Myocyte (in vitro differentiated cells): ENCODE data around the gene TKTL1. TPM values are rescaled to one million over a fixed set of nuclear protein-coding genes. Genes with fewer than 3 reads are reported as not detected.

Experiments used
- DNase-seq: peaks from one replicate; pipeline ENCODE4 v3.0.0-alpha.2; 2012; ENCODE audit warnings: low read depth
- total RNA-seq: library from RNA; depleted of rRNA; stranded (reverse); fragments of >200 nt; gene quantifications from 2 replicates; pipeline ENCODE4 v1.2.3, GENCODE V29; 2014

TKTL1 gene
- total RNA-seq, 1 donor from 2014 or later = not detected

DNA sequence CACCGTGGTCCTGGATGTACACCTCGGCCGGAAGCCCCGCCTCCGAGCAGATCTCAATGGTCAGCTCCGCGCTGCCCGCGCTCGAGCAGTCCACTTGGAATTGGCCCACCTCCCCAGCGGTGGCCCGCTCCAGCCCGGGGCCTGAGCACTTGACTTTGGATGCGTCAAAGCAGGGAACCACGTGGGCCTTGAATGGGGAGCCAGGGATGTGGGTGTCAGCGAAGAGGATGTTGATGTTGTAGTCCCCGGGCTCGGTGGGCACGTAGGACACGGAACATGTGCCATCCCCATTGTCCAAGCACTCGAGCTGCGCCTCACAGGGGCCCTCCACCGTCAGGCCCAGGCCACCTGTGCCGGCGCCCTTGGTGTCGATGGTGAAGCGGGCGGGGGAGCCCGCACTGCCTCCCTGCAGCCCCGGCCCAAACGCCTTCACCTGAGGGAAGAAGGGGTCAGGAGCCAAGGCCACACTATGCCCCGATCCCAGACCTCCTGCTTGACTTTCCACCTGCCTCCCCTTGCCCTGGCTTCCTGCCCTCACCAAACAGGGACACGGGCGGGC lies 64.6 kb downstream of the TKTL1 start:
- DNase-seq = no peak

GRCh38 chrX:154362085-154362742 lies 66.6 kb downstream of the TKTL1 start:
- DNase-seq = no peak

DNA sequence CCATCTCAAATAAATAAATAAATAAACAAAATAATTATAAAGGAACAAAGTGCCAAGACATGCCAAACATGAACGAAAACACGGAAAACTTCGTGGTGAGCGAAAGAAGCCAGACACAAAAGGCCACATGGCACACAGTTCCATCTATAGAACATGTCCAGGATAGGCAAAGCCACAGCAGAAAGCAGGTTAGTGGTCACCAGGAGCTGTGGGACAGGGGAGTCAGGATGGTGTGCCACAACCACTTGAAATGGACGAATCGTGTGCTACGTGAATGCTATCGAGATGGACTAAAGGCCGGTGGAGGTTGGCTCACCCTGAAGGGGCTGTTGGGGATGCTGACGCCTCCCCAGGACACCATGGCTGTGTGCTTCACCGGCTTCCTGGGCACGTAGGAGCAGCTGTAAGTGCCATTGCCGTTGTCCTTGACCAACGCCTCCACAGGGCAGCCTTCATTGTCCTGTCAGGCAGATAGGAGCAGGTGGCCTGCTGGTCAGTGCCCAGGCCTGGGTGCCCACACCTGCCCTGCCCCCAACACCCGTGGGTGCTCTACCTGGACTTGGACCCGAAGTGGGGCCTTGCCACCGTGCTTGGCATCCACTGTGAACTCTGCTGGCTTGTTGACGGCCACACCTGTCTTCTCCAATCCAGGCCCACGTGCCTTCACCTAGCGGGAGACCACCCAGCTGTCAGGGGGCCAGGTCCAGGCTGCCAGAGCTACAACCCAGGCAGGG lies 68.3 kb downstream of the TKTL1 start:
- DNase-seq = no peak

DNA sequence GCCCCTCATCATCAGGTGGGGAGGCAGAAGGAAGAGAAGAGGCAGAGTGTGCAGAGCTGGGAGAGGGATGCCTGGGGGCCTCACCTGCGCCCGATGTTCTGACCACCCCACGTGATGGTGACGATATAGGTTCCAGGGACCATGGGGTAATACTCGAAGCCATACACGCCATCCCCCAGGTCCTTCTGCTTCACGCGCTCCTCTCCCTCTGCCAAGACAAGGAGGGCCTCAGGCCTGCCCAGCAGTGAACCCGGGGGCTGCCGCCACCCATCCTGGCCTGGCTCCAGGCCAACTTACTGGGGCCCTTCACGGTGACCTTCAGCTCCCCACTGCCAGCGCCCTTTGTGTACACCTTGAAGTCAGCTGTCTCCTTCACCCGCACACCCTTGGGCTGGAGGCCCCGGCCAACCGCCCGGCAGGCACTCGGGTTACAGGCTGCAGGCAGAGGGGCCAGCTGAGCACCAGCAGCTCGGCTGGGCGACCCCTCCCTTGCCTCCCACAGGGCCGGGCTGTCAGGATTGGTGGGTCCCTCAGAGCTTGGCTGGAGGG lies 69.5 kb downstream of the TKTL1 start:
- peak; percentile 60 for DNase-seq

- DNase-seq = peak; percentile 34
Measured at GRCh38 chrX:154365997-154366665, 70.5 kb downstream of the TKTL1 start.

DNA sequence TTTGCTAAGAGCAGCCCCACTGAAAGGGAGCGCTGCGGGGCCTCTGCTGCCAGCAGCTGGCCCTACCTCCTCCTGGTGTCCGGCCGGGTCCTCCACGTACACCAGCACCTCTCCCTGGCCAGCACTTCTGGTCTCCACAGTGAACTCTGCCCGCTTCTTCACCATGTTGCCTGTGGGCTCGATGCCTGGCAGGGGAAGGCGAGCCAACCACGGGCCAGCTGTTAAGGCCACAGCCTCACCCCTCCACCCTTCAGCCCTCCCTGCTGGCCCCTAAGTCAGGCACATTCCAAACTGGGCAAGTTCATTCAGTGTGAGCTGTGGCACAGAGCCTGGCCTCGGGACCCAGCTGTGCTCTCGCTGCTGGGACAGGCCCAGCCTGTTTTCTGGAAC lies 71.1 kb downstream of the TKTL1 start:
- peak; percentile 94 for DNase-seq

DNA sequence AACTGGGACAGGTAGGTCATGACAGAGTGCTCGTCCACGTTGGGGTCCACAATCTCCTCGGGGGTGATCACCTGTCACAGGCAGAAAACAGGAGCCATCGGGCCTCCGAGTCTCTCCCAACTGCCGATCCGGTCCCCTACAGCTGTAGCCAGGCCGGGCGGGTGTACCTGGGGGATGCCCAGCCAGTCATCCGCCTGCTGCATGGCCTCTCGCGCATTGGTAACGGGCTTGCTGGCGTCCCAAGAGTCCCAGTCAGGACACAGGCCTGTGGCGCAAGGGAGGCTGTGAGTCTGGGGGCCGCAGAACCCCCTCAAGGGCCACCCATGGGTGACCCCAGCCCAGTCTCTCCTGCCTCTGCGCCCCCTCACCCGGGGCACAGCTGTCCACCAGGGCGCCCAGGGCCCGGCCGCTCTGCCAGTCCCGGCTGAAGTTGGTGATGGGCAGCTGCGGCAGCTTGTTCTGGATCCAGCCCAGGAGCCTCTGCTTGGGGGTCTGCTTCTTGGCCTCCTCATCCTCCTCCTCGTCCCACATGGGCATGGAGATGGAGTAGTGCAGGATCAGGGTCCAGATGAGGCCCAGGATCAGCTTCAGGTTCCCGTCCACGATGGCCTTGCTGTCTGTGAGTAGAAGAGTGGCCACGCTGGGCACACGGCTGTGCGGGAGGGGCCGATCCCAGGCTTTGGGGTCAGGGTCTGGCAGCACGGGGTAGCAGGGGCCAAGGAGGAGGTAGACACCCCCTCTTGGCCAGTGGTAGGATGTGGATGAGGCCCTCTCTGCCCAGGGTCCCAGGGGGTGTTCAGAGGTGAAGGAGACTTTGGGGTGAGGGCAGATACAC lies 72.1 kb downstream of the TKTL1 start:
- peak; percentile 24 for DNase-seq

DNA sequence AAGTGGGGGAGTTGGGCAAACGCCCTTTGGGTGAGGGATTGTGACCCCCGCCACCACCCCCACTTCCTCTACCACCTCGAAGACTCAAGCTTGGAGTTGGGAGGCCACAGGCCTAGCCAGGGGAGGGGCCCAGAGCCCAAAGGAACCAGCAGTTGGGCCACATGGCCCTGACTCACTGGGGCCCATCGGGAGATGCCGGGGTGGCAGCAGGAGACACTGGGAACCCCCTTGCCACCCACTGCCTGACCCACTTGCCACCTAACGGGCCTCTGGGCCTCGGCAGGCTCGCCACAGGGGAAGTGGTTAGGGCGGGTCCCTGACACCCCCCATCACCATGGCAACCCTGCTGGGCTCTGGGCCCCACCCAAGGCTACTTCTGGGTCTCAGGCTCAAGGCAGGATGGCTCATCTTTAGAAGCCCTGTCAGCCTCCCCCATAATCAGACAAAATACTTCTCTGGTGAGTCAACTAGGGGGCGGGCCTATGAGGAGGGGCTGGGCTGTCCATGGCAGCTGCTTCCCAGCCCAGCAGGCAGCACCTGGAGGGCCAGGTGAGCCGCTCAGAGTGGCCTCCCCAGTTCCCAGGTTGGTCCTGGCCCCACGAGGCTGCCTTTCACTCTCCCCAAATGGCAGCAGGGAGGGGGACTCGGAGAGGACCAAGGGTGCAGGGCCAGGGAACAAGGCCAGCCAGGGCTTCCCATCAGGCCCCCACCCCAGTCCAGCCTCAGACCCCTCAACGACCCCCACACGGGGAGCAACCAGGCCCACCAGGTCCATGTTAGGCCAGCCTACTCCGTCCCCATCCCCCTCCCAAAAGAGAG lies 73.2 kb downstream of the TKTL1 start:
- DNase-seq = peak; percentile 94

- peak; percentile 92 for DNase-seq
Measured at GRCh38 chrX:154369449-154370299, 74.1 kb downstream of the TKTL1 start.

GRCh38 chrX:154370300-154371016 lies 74.9 kb downstream of the TKTL1 start:
- peak; percentile 50 for DNase-seq

DNA sequence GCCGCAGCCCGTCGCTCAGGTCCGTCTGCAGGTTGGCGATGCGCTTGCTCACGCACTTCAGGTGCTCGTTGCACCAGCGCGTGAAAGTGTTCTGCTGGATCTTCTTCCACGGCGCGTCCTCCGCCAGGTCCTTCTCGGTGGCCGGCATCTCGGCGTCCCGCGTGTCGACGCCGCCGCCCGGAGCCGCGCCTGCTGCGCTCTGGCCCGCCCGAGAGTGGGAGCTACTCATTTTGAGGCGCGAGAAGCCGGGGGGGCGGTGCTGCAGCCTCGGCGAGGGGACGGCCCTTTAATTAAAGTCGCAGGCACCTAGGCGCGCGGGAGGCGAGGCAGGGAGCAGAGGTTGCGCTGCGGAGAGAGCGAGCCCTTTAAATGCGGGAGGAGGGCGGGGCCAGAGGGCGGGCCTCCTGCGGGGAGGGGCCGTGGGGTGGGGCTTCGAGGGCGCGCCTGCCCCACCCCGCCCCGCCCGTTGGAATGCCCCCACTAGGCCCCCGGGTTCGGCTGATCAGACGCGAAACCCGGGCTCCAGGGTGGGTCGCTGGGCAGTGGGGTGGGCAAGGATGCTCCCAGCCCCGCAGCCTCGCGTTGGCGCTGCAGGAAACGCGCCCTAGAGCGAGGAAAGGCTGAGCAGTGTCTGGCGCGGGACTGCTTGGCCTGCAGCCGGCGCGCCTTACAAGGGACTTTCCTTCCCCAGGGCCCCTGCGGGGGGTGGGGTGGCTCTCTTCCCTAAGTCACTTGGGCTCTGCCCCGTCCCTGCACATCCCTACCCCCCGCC lies 75.6 kb downstream of the TKTL1 start:
- DNase-seq = peak; percentile 94

- DNase-seq = peak; percentile 24
Measured at GRCh38 chrX:154371789-154372300, 76.2 kb downstream of the TKTL1 start.

DNA sequence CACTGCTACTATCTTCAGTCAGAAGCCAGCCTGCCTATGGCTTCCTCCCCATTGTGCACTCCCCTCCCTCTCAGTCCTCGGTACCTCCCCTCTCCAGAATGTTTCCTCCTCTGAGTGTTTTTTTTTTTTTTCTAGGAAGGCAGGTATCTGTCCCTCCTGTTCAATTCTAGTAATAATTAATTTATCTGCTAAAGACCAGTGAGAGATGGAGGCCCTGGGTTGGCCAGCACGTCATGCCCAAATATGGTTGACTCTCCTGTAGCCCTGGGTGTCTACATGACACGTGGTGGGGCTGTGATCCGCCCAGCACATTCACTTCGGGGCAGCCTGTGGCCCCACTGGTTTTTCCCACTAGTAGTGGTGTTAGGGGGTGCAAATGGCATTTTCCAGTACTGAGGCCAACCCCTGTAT lies 77.0 kb downstream of the TKTL1 start:
- no peak for DNase-seq

DNA sequence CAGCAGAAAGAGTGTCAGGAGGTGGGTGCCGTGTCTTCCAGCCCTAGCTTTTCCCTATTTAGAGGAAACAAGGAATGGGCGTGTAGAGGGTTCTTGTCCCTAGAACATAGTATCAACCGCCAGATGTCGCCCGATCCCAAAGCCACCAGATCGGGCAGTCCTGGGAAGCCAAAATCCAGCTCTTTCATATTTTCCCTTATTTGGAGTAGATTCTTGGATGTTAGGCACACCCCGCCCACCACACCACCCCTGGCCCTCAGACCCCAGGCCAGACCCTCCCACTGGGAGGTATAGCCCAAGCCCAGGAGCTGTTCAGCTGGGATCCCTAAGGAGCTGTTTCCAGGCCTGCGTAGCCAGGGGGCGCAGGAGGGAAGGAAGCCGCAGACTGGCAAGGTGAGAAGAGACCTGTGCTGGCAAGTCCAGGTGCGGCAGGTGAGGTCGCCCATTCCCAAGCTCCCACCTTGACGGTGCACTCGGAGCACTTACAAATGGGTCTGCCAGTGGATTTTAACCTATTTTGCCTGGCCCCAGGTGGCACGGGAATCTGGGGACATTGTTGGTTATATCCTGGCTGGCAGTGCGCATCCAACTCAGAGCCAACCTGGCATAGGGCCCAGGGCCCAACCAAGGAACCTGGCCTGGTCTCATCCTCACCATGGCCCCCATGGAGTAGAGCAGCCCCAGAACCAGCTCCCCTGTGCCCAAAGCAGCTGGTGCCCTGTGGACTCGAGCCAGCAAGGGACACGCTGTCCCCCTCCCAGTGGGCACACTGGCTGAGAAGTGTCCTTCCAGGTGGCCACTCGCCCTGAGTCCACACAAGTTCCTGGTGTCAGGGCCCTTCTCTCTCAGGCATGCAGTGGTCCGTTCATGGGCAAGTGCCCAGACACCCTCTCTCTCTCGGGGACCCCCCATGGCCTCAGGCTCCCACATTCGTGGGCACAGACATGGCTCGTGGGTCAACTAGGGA lies 78.0 kb downstream of the TKTL1 start:
- peak; percentile 68 for DNase-seq

- DNase-seq = peak; percentile 35
Measured at GRCh38 chrX:154374313-154375155, 78.9 kb downstream of the TKTL1 start, which contains the start of gene FLNA. FLNA (minus strand) TSS chrX:154374634; CDS start chrX:154371245, 3,389 bp downstream.
